Gastrocnemius medialis (tissue), 4 donors: ENCODE results near the gene RNF141. TPM values are rescaled to one million over a fixed set of nuclear protein-coding genes. Genes with fewer than 3 reads are reported as not detected.

Source experiments
- ATAC-seq, 2 donors: fragments of 150-250 bp; one replicate each; pipeline ENCODE4 v1.9.1; 2016
- DNase-seq, 2 donors: peaks; one replicate each; pipeline ENCODE4 v3.0.0-alpha.2; 2019
- H3K27ac ChIP-seq, 4 donors: fragments of 200-600 bp; sonication (generic); 1 replicate in 1 of 4; 2 replicates in 3 of 4; pipeline ENCODE4 v1.5.1; 2016 to 2018; ENCODE audit warnings: mild to moderate bottlenecking in 2 of 4, moderate library complexity in 1 of 4
- H3K27me3 ChIP-seq, 3 donors: fragments of 200-600 bp; sonication (generic) in 2 of 3; 1 replicate in 1 of 3; 2 replicates in 2 of 3; pipeline versions ENCODE4 v1.5.1 to v1.6.0; 2016 to 2019; ENCODE audit warnings: mild to moderate bottlenecking in 1 of 3, moderate library complexity in 1 of 3
- H3K36me3 ChIP-seq, 2 donors: fragments of 200-600 bp; sonication (generic) in 1 of 2; one replicate each; pipeline ENCODE4 v1.5.1; 2017 to 2018
- H3K4me1 ChIP-seq, 2 donors: fragments of 200-600 bp; sonication (generic) in 1 of 2; one replicate each; pipeline ENCODE4 v1.5.1; 2016 to 2017; ENCODE audit warnings: mild to moderate bottlenecking in 2 of 2
- H3K4me3 ChIP-seq, 4 donors: fragments of 200-600 bp; sonication (generic) in 3 of 4; 1 replicate in 1 of 4; 2 replicates in 3 of 4; pipeline ENCODE4 v1.5.1; 2016 to 2019; ENCODE audit warnings: mild to moderate bottlenecking in 2 of 4
- H3K9me3 ChIP-seq, 3 donors: fragments of 200-600 bp; sonication (generic) in 2 of 3; 1 replicate in 1 of 3; 2 replicates in 2 of 3; pipeline ENCODE4 v1.5.1; 2016 to 2019
- CTCF ChIP-seq, 5 experiments: fragments of 450-650 bp in 3 of 5; fragments of 200-600 bp in 2 of 5; sonication (generic) in 2 of 5; IDR thresholded peaks in 4 of 5; conservative IDR thresholded peaks in 1 of 5; 1 replicate in 4 of 5; 2 replicates in 1 of 5; pipeline ENCODE4 v1.5.1; 2016 to 2019; ENCODE audit warnings: antibody characterized with exemption in 5 of 5, mild to moderate bottlenecking in 3 of 5, moderate library complexity in 3 of 5
- POLR2A ChIP-seq, 2 donors: fragments of 450-650 bp; IDR thresholded peaks; one replicate each; pipeline ENCODE4 v1.6.1; 2017; ENCODE audit warnings: antibody characterized with exemption in 2 of 2, mild to moderate bottlenecking in 2 of 2, moderate library complexity in 2 of 2
- in situ Hi-C, 4 donors: fragments of 200-750 bp; cut with MboI; loops; one replicate each; pipeline versions ENCODE4 v1.15.0 to v1.8.0; 2017; ENCODE audit warnings: low sequenced_read_pairs in 4 of 4
- intact Hi-C: fragments of 100-400 bp; cut with DNase I; formaldehyde crosslinking; loops from one replicate; pipeline ENCODE4 v1.15.1; 2023; ENCODE audit warnings: low total_unique reads
- total RNA-seq, 4 donors: library from RNA; depleted of rRNA; stranded (reverse); fragments of >200 nt; gene quantifications; one replicate each; pipeline versions ENCODE4 v1.1.0 to v1.2.3, GENCODE V29; 2016

Gene RNF141
- total RNA-seq, 4 donors from 2014 or later = 16.8 to 38.2 (median 19.0) TPM

GRCh38 chr11:10565493-10565892, 24.5 kb upstream of the RNF141 start:
- ATAC-seq = no peak
- intact Hi-C loops = no loop called here

GRCh38 chr11:10564696-10565318, 23.8 kb upstream of the RNF141 start:
- no peaks in the 10 kb centered on the region for H3K9me3 ChIP-seq
- H3K27me3 ChIP-seq = no peaks in the 10 kb centered on the region
- no peak overlapping the region for H3K27ac ChIP-seq
- TF ChIP-seq CTCF (IDR thresholded peaks at IDR 0.05 in 4 of 5, conservative IDR thresholded peaks at IDR 0.05 in 1 of 5) (peak in 2 of 5 experiments; percentile 38 to 41), POLR2A (IDR thresholded peaks at IDR 0.05) (no peak)
- no peak for DNase-seq
- ATAC-seq = no peak
- H3K4me3 ChIP-seq = peak overlapping the region in 1 of 4 donors; percentile 28
- intact Hi-C loops = no loop called here
- in situ Hi-C loops = no loop called here
- peaks cover 0 to 21% of the 10 kb centered on the region in 2 donors for H3K4me1 ChIP-seq
- no peaks in the 10 kb centered on the region for H3K36me3 ChIP-seq

More at GRCh38 chr11:10565493-10565892, 24.5 kb upstream of the RNF141 start:
- no peak for TF ChIP-seq CTCF (IDR thresholded peaks at IDR 0.05 in 4 of 5, conservative IDR thresholded peaks at IDR 0.05 in 1 of 5)
- no peak for TF ChIP-seq POLR2A (IDR thresholded peaks at IDR 0.05)
- H3K4me1 ChIP-seq = peaks cover 0 to 18% of the 10 kb centered on the region in 2 donors
- H3K4me3 ChIP-seq = peak overlapping the region in 1 of 4 donors; percentile 28
- no peak for DNase-seq
- in situ Hi-C loops = no loop called here
- no peak overlapping the region for H3K27ac ChIP-seq
- H3K9me3 ChIP-seq = no peaks in the 10 kb centered on the region
- H3K27me3 ChIP-seq = no peaks in the 10 kb centered on the region
- H3K36me3 ChIP-seq = no peaks in the 10 kb centered on the region

- Histone ChIP-seq H3K9me3 (no peaks in the 10 kb centered on the region), H3K4me1 (peaks cover 0 to 18% of the 10 kb centered on the region in 2 donors), H3K36me3 (no peaks in the 10 kb centered on the region), H3K4me3 (no peak overlapping the region), H3K27me3 (no peaks in the 10 kb centered on the region), H3K27ac (no peak overlapping the region)
- ATAC-seq = no peak
- no peak for DNase-seq
- no peak for TF ChIP-seq CTCF (IDR thresholded peaks at IDR 0.05 in 4 of 5, conservative IDR thresholded peaks at IDR 0.05 in 1 of 5)
- no peak for TF ChIP-seq POLR2A (IDR thresholded peaks at IDR 0.05)
- intact Hi-C loops (no loop called here), in situ Hi-C loops (no loop called here)
These were observed 23.0 kb upstream of the RNF141 start for GRCh38 chr11:10564030-10564429.

GRCh38 chr11:10561947-10562346, 21.0 kb upstream of the RNF141 start:
- Histone ChIP-seq H3K9me3 (no peaks in the 10 kb centered on the region), H3K4me3 (no peak overlapping the region), H3K4me1 (peaks cover 0 to 15% of the 10 kb centered on the region in 2 donors), H3K36me3 (no peaks in the 10 kb centered on the region), H3K27me3 (no peaks in the 10 kb centered on the region), H3K27ac (peak overlapping the region in 2 of 4 donors; percentile 64 to 83)
- intact Hi-C loops = no loop called here
- no peak for TF ChIP-seq CTCF (IDR thresholded peaks at IDR 0.05 in 4 of 5, conservative IDR thresholded peaks at IDR 0.05 in 1 of 5)
- TF ChIP-seq POLR2A (IDR thresholded peaks at IDR 0.05) = no peak
- ATAC-seq = no peak
- no peak for DNase-seq
- in situ Hi-C loops = no loop called here
